Neural progenitor cell (in vitro differentiated cells): Measurements from ENCODE around the gene BCAS3. TPM values are rescaled to one million over a fixed set of nuclear protein-coding genes. Genes with fewer than 3 reads are reported as not detected.

ENCODE experiments used
- DNase-seq: peaks from one replicate; pipeline ENCODE4 v3.0.0-alpha.2; 2016; ENCODE audit warnings: low spot score
- H2AFZ ChIP-seq: fragments of 200-600 bp; sonication (generic); replicated peaks from 2 replicates; pipeline ENCODE4 v1.6.1; 2016; ENCODE audit warnings: antibody characterized with exemption
- H3F3A ChIP-seq: fragments of 200-600 bp; sonication (generic); 2 replicates; pipeline ENCODE4 v1.6.1; 2016; ENCODE audit warnings: antibody characterized with exemption, low read depth
- H3K27ac ChIP-seq: fragments of 200-600 bp; sonication (generic); 2 replicates; pipeline ENCODE4 v1.5.1; 2016; ENCODE audit warnings: mild to moderate bottlenecking
- H3K27me3 ChIP-seq: fragments of 200-600 bp; sonication (generic); 2 replicates; pipeline ENCODE4 v1.6.1; 2016; ENCODE audit warnings: mild to moderate bottlenecking, moderate library complexity
- H3K36me3 ChIP-seq: fragments of 200-600 bp; sonication (generic); 2 replicates; pipeline ENCODE4 v1.5.1; 2016
- H3K4me1 ChIP-seq: fragments of 200-600 bp; sonication (generic); 2 replicates; pipeline ENCODE4 v1.6.1; 2016; ENCODE audit warnings: mixed run types
- H3K4me2 ChIP-seq: fragments of 200-600 bp; sonication (generic); 2 replicates; pipeline ENCODE4 v1.6.1; 2016
- H3K4me3 ChIP-seq: fragments of 200-600 bp; sonication (generic); 2 replicates; pipeline ENCODE4 v1.5.1; 2016
- H3K79me2 ChIP-seq: fragments of 200-600 bp; sonication (generic); 2 replicates; pipeline ENCODE4 v1.6.1; 2016; ENCODE audit warnings: low read depth
- H3K9ac ChIP-seq: fragments of 200-600 bp; sonication (generic); 2 replicates; pipeline ENCODE4 v1.6.1; 2016
- H3K9me3 ChIP-seq: fragments of 200-600 bp; sonication (generic); 2 replicates; pipeline ENCODE4 v1.5.1; 2016; ENCODE audit warnings: low read depth
- H4K20me1 ChIP-seq: fragments of 200-600 bp; sonication (generic); 2 replicates; pipeline ENCODE4 v1.6.1; 2016; ENCODE audit warnings: low read depth
- H3K27ac Mint-ChIP-seq: 3 replicates; pipeline ENCODE4 v1.8.0; 2021; ENCODE audit warnings: mixed read lengths
- H3K27me3 Mint-ChIP-seq: 2 replicates; pipeline ENCODE4 v1.8.0; 2022; ENCODE audit warnings: low read depth, mild to moderate bottlenecking, inconsistent platforms, moderate library complexity, mixed read lengths; ENCODE audit not compliant: insufficient read depth
- H3K36me3 Mint-ChIP-seq: 3 replicates; pipeline ENCODE4 v1.8.0; 2021; ENCODE audit warnings: mixed read lengths
- H3K4me1 Mint-ChIP-seq: 3 replicates; pipeline ENCODE4 v1.8.0; 2021; ENCODE audit warnings: mixed read lengths
- H3K4me3 Mint-ChIP-seq: 3 replicates; pipeline ENCODE4 v1.8.0; 2021; ENCODE audit warnings: mild to moderate bottlenecking, moderate library complexity, mixed read lengths
- H3K9me3 Mint-ChIP-seq: 3 replicates; pipeline ENCODE4 v1.8.0; 2020; ENCODE audit warnings: mixed read lengths
- EZH2 ChIP-seq: fragments of 200-600 bp; sonication (generic); IDR thresholded peaks from 2 replicates; pipeline ENCODE4 v1.6.1; 2017; ENCODE audit warnings: antibody characterized with exemption, mild to moderate bottlenecking, moderate library complexity
- EZH2phosphoT487 ChIP-seq: fragments of 200-600 bp; sonication (generic); IDR thresholded peaks from 2 replicates; pipeline ENCODE4 v1.6.1; 2017; ENCODE audit warnings: antibody characterized with exemption
- total RNA-seq: library from RNA; depleted of rRNA; stranded (reverse); fragments of >200 nt; gene quantifications from 2 replicates; pipeline ENCODE4 v1.2.3, GENCODE V29; 2015; ENCODE audit warnings: low replicate concordance
- TF ChIP-seq, protein P1 (sequence below): fragments of 200-600 bp; sonication (generic); IDR thresholded peaks from 2 replicates; pipeline ENCODE4 v1.5.1; 2017; ENCODE audit warnings: antibody characterized with exemption, mild to moderate bottlenecking

BCAS3 gene
- total RNA-seq, 1 donor from 2014 or later, result 60.9 TPM

DNA sequence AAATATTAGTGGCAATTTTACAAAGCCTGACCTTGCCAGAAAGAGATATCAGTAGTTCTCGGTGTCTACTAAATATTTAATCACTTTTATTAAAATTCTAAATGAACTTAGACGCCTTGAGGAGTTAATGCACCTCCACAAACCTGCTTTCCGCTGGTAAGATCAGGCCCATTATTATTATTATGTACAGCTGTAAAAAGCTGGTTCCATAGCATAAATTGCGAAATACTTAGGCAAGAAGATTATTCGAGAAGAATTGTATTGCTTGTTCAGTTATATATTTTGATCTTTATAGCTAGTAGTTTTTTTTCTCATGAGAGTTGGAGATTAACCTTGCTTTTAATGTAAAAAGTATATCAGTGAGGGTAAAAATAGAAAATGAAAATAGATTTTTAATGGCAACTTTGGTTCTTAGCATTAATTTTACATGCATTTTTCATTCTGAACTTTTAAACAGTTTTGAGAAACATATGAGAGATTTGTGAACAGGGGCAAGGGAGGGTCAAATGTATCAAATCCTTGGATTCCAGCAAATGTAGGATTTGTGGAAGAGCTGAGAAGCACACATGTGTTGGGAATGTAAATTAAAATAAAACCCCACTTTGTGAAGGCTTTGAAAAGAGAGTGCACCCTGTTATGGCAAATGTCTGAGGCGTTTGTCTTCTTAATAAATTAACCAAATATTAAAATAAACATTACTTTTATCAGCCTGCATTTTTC, 471.6 kb downstream of the BCAS3 start:
- no peak overlapping the region for H3K27ac Mint-ChIP-seq

GRCh38 chr17:61149862-61150362, 472.3 kb downstream of the BCAS3 start:
- H3K4me1 Mint-ChIP-seq, result peaks cover 26% of the 10 kb centered on the region
- no peak overlapping the region for H3K4me3 ChIP-seq
- DNase-seq, result no peak
- H3K36me3 Mint-ChIP-seq, result no peaks in the 10 kb centered on the region
- no peaks in the 10 kb centered on the region for H3K36me3 ChIP-seq
- peaks cover 3% of the 10 kb centered on the region for H3K27me3 Mint-ChIP-seq
- H3K27ac Mint-ChIP-seq, result no peak overlapping the region
- no peak overlapping the region for H3K4me2 ChIP-seq
- H3K27me3 ChIP-seq, result no peaks in the 10 kb centered on the region
- H3K4me1 ChIP-seq, result peaks cover 41% of the 10 kb centered on the region
- no peak overlapping the region for H3K27ac ChIP-seq
- peaks cover 3% of the 10 kb centered on the region for H3K9me3 Mint-ChIP-seq
- TF ChIP-seq, protein P1, sequence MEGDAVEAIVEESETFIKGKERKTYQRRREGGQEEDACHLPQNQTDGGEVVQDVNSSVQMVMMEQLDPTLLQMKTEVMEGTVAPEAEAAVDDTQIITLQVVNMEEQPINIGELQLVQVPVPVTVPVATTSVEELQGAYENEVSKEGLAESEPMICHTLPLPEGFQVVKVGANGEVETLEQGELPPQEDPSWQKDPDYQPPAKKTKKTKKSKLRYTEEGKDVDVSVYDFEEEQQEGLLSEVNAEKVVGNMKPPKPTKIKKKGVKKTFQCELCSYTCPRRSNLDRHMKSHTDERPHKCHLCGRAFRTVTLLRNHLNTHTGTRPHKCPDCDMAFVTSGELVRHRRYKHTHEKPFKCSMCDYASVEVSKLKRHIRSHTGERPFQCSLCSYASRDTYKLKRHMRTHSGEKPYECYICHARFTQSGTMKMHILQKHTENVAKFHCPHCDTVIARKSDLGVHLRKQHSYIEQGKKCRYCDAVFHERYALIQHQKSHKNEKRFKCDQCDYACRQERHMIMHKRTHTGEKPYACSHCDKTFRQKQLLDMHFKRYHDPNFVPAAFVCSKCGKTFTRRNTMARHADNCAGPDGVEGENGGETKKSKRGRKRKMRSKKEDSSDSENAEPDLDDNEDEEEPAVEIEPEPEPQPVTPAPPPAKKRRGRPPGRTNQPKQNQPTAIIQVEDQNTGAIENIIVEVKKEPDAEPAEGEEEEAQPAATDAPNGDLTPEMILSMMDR, result no peak
- no peak for TF ChIP-seq EZH2
- H3K9ac ChIP-seq, result no peak overlapping the region
- H3K9me3 ChIP-seq, result no peaks in the 10 kb centered on the region
- peaks cover 19% of the 10 kb centered on the region for H3F3A ChIP-seq
- no peak overlapping the region for H3K4me3 Mint-ChIP-seq
- H3K79me2 ChIP-seq, result no peaks in the 10 kb centered on the region
- H4K20me1 ChIP-seq, result no peaks in the 10 kb centered on the region
- H2AFZ ChIP-seq, result no peak overlapping the region

More for the DNA sequence above, 471.6 kb downstream of the BCAS3 start:
- H3K9ac ChIP-seq, result no peak overlapping the region
- peaks cover 40% of the 10 kb centered on the region for H3K4me1 ChIP-seq
- no peaks in the 10 kb centered on the region for H3K36me3 ChIP-seq
- no peaks in the 10 kb centered on the region for H3K9me3 ChIP-seq
- no peaks in the 10 kb centered on the region for H3K36me3 Mint-ChIP-seq
- H3K4me2 ChIP-seq, result no peak overlapping the region
- no peaks in the 10 kb centered on the region for H4K20me1 ChIP-seq
- TF ChIP-seq EZH2phosphoT487 (no peak), EZH2 (no peak)
- TF ChIP-seq, protein P1, result no peak
- no peak overlapping the region for H3K4me3 ChIP-seq
- no peak overlapping the region for H3K27ac ChIP-seq
- DNase-seq, result no peak
- no peaks in the 10 kb centered on the region for H3K79me2 ChIP-seq
- H3K4me3 Mint-ChIP-seq, result no peak overlapping the region
- peaks cover 3% of the 10 kb centered on the region for H3K27me3 Mint-ChIP-seq
- H3F3A ChIP-seq, result peaks cover 17% of the 10 kb centered on the region
- peaks cover 3% of the 10 kb centered on the region for H3K9me3 Mint-ChIP-seq
- no peak overlapping the region for H2AFZ ChIP-seq
- H3K27me3 ChIP-seq, result no peaks in the 10 kb centered on the region
- H3K4me1 Mint-ChIP-seq, result peaks cover 31% of the 10 kb centered on the region

GRCh38 chr17:61150686-61151299, 473.1 kb downstream of the BCAS3 start:
- Histone ChIP-seq H3K27ac (no peak overlapping the region), H4K20me1 (no peaks in the 10 kb centered on the region), H3K79me2 (no peaks in the 10 kb centered on the region), H3K4me3 (no peak overlapping the region), H3K9ac (no peak overlapping the region), H3K4me1 (peaks cover 41% of the 10 kb centered on the region), H2AFZ (no peak overlapping the region), H3K27me3 (no peaks in the 10 kb centered on the region), H3K9me3 (no peaks in the 10 kb centered on the region), H3K36me3 (no peaks in the 10 kb centered on the region), H3K4me2 (no peak overlapping the region), H3F3A (peaks cover 19% of the 10 kb centered on the region)
- Mint-ChIP-seq H3K36me3 (no peaks in the 10 kb centered on the region), H3K27ac (no peak overlapping the region), H3K4me1 (peaks cover 20% of the 10 kb centered on the region), H3K9me3 (peaks cover 3% of the 10 kb centered on the region), H3K4me3 (no peak overlapping the region), H3K27me3 (peaks cover 2% of the 10 kb centered on the region)
- no peak for DNase-seq
- TF ChIP-seq EZH2, result no peak
- TF ChIP-seq, protein P1, result no peak
- TF ChIP-seq EZH2phosphoT487, result no peak
